NCI-H1105 treated with DMSO at 0.1 percent for 48 hours (cell line): Measurements from ENCODE around the gene STK24.

Source experiments
- DNase-seq: peaks from one replicate; lab custom pipeline; 2025; lab: John Stamatoyannopoulos, UW

STK24 gene

DNA sequence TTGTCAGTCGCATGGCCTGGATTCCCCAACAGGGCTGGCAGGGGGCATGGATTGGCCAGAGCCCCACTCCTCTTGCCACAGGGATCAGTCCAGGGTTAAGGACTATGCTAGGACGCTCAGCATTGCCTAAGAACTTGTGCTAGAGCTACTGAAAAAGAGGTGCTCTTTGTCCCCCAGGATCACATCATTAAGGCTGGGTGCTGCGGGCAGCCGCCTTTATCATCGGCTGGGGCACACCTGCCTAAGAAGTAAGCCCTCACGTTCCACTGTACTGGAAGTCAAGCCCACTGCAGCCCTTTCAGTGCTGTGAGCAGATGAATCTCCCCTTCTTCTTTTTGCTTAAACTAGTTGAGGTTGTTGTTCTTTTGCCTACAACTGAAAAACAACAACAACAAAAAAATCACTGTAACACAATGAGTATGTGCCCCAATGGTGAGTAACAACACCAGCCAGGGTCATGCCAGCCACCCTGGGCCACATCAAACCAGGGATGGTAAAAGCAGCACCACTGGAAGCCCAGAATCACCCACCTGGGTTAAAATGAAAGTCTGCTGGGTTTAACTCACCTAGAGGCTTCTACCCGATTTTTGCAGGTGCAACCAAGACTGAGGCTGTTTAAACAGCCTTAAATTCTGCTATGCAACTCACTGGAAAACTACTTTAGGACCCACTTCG, 20.6 kb downstream of the STK24 start:
- no peak for DNase-seq

DNA sequence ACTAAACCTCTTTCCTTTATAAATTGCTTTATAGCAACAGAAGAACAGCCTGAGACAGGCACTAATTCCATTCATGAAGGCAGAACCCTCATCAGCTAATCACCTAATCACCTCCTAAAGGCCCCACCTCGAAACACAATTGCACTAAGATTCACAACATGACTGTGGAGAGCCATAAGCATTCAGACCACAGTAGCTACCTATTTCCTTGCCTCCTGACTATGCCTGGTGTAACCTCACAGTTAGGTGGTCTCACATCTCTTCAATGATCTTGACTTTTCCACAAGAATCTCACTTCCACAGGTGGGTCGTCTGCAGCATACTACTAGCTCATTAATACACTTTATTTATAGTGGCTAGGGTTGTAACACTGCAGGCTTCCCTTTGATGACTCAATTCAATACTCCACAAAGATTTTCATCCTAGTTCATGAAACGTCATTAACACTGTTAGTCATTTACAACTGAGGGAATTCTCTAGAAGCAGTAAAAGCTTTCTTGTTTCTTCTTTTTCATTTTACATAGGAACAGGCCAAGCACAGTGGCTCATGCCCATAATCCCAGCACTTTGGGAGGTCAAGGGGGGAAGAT, 27.1 kb downstream of the STK24 start:
- no peak for DNase-seq

DNA sequence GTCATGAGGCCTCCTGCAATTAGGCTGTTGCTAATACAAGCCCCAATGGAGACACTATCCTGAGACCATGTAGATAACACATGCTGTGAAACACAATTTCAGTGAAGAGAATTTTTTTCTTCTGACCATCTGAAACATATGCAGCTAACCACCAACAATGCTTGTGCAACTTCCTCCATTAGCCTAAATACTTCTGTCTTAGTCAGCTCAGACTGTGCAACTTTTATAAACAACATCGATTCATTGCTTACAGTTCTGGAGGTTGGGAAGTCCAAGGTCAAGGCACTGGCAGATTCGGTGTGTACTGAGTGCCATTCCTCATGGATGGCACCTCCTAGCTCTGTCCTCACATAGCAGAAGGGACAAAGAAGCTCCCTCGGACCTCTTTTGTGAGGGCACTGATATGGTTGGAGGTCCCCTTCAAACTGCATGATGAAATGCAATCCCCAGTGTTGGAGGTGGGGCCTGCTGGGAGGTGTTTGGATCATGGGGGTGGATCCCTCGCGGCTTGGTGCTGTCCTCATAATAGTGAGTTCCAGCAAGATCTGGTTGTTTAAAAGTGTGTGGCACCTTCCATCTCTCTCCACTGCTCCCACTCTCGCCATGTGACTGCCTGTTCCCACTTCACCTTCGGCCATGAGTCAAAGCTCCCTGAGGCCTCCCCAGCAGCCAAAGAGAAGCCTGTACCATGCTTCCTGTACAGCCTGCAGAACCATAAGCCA, 27.7 kb downstream of the STK24 start:
- DNase-seq: no peak

DNA sequence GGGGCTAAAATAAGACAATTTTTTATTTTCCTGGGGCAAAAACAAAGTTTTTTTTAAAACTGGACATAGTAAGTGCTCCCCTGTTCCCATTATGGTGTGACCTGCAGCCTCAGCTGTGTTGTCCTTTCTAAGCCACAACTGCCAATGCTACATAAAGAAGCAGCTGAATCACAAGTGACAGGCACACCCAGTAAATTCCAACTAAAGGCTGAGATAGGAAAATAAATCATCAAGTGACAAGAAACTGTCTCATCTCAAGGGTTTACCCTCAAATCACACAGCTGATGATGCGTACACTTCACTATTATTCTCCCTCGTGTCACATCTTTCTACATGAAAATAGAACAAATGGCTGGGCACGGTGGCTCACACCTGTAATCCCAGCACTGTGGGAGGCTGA, 28.7 kb downstream of the STK24 start:
- no peak for DNase-seq

DNA sequence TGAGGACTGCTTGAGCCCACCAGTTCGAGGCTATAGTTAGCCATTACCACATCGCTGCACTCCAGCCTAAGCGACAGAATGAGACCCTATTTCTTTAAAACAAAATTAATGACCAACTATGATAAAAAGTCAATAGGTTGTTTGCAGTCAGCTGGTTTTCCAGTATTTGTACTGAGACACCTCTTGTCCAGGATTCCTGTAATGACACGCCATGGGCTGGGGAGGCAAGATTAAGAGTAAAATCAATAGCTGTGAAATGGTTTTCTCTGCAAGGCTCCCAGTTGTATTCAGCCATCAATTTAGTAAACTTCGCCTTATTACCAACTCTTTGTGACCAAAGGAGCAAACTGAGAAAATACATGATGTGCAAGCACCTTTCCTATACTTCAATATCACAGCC, 29.5 kb downstream of the STK24 start:
- no peak for DNase-seq

DNA sequence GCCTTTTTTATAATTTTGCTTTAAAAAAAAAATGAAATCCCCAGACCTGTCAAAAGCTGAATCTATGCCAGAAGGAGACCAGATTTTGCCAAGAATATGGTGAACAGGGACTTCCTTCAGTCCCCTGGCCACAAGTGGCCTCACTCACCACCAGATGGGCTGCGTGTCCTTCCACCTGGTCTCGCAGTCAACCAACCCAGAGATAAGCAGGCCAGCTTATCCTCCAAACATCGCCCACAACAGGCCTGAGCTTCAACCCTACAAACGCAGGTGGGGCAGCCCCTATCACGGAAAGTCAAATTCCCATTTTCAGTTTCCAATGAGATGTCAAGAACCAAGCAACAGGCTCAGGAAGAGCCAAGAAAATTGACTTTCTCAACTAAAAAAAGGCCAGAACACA, 30.5 kb downstream of the STK24 start:
- no peak for DNase-seq

DNA sequence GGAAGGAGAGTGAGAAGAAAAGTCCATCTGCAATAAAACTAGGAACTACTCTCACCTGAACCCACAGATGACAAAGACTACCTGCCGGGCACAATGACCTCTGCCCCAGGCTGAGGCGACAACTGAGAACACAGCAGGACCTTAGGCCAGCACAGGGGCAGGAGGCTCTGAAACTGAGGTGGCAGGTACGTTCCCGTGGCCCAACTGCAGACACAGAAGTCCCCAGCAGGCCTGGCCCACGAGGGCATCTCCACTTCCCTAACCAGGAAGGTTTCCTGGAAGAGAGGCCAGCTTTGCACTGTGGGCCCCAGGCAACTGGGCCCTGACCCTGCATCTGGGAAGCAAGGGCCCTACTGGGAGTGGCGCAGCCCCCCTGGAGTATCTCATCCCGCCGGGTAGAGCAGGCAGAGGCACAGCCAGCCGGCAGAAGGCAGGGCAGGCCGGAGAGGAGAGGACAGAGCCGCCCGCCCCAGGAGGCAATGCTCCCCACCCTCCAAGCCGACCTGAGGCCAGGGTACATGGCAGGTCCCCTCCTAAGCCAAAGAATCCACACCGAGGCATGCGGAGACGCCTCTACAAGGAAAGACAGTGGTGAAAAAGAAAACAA, 32.7 kb downstream of the STK24 start:
- DNase-seq: no peak

DNA sequence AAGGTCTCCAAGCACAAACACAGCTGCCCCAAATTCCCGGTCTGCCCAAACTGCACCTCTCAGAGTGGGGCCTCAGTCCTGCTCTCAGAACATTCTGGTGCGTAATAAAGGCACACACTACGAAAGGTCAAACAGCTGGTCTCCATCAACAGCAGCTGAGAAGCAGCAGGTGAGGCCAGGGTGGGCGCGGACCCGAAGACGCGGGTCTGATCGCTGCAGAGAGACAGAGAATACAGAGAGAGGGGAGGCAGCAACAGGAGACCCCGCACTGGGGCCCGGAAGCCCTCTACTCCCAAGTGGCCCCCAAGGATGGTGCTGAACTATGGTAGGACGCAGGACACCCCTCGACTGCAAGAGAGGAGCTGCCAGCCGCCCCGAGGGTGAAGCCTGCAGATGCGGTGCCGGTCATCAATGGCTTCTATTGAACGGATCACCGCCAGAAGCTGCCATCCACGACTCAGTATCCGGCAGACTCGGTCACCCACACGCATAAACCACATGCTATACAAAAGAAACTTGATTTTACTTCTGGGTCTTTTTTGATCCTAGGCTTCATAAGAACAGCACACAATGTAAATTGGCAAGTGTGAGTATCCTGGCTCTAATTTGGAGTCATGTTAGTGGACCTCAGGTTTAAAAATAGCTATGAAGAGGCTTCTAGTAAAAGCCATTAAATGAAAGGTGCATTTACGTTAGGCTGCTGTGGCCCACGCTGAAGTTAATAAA, 33.4 kb downstream of the STK24 start:
- DNase-seq: no peak

DNA sequence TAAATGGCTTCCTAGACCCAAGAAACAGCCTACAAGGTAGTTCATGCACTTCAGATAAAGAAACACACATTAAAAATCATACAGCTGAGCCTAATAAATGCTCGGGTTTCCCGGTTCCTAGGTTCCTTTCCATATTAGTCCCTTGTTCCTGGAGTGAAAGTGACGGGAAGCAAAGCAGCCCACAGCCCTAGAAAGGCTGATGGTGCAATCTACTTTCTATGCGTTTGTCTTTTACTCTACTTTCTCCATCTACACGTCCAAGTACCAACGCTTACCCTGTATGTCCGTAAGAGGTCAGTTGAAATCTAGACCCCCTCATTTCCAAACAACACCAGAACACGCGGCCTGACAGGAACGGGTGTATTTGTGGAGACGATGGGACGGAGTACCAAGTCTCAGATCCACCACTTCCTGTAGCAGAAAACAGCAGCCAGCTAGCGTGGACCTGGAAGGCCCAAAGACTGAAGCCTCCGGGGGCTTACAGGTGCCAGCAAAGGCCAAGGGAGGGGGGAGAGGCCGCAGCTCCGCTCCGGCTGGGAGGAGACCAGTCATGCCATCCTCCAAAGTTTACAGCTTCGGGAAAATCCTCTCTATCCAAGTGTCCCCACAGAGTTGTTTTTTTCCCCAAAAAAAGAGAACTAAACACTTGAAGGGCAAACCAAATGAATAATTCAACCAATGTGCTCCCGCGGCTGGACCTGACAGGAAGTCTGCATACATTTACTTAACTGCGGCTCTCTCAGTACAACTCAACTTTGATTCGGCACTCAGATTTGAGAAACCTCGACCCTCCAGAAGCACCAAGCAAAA, 34.1 kb downstream of the STK24 start:
- DNase-seq: no peak

DNA sequence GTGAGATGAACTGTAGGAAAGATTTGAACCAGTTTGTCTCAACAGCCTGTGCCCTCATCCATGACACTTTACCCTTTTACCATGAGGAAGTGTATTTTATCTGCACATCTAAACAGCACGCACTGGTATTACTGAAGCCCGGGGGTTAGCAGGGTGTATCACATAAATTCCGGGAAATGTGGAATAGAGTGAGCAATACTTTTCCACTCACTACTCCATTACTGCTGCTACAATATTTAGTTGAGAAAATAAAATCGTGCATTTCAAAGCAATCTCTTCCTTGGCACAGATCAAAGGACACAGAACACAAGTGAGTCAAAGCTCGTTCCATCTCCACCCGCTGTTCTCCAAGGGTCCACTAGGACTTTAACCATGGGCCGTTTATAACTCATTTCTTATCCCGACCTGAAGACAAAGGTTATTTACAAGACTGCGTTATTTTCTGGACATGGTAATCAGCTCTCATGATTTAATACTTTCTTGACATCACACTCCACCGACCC, 35.2 kb downstream of the STK24 start:
- DNase-seq: no peak

DNA sequence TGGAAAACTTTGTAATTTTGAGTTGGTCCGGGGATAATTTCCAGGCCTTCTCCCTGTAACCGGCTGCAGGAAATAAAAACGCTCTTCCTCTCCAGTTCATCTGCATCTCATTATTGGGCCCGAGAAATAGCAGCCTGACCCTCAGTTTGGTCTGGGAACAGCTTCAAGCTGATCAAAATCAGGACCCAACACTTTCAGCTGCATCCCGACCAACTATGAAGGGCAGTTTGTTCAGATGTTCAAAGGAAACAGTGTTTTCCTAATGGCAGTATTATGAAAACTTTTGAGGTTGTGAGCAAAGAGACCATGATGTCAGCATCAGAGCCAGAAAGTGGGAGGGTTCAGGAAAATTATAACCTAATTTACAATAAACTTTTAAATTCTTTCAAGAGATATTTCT, 35.7 kb downstream of the STK24 start:
- DNase-seq: no peak

DNA sequence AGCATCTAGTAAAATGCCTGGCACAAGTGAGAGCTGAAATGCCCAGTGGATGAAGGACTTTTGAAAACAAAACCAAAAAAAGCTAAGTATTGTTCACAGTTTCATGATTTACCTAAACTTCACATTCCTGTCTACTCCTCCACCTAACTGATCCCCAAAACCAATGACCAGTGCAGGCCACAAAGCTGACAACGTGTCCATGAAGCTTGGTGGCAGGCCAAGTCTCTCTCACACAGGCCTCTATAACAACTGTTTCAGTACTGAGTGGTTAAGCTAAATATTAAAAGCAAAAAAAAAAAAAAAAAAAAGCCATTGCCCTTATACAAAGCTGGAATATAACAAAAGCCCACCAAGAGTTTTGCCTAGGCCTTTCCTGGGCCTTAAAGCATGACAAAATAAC, 36.4 kb downstream of the STK24 start:
- no peak for DNase-seq

DNA sequence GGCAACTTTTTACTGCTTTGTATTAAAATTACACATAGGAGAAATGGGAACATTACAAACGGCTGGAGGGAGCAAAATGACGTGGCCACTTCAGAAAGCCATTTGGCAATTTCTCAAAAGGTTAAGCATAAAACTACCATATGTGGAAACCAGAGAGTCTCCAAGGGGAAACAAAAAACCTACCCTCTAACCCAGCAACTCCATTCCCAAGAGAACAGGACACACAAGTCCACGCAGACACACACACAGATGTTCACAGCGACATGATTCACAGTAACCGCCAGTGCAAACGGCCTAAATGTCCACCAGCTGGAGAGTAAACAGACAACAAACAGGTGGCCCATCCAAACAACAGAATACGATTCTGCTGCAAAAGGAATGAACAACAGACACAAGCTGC, 37.2 kb downstream of the STK24 start:
- DNase-seq: no peak

DNA sequence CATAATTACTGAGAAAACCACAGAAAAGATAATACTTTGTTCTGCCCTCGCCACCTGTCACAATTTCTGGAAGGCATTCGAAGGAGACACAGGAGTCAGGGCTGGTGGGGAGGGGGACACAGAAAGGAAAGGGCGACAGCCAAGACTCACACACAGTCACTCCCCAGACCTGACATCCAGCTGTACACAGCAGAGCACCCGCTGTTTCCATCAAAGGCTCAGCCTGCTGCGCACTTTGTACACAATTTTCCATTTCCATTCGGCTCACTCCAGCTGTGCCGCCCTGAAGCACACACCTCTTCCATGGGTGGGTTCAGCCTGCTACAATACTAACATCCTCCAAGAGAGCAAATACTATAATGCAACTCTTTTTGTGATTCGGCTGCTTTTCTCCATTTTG, 38.0 kb downstream of the STK24 start:
- DNase-seq: no peak

DNA sequence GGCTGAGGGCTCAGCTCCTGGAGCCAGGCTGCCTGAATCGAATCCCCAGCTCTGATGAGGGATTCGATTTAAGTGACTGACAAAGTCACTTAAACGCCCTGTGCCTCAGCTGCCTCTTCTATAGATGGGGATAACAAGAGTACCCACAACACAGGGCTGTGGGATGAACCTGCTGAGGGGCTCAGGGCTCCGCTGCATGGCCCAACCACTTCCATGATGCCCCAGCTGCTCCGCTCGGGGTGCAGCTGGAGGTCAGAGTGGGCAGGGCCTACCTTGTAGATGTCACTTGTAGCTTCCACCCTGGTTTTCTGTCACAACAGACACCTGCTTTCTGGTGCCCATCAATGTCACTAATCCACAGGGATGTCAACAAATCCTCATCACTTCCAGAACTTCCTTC, 39.2 kb downstream of the STK24 start:
- no peak for DNase-seq

DNA sequence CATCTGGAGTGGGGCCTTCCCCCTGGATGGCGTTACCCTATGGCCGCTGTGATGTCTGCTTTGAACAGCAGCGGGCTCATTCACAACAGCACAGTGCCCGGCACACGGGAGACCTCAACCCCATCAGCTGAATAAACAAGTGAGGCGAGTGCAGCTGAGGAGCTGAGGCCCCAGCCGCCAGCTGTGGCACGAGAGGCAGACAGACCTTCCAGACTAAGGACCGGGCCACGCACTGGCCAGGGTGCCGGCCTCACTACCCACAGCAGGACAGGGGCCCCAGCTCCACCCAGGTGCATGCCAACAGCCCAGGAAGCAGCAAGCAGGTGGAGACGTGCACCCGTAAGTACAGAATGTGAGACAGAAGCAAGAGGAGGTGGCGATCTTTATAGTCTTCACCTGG, 39.6 kb downstream of the STK24 start:
- DNase-seq: no peak

DNA sequence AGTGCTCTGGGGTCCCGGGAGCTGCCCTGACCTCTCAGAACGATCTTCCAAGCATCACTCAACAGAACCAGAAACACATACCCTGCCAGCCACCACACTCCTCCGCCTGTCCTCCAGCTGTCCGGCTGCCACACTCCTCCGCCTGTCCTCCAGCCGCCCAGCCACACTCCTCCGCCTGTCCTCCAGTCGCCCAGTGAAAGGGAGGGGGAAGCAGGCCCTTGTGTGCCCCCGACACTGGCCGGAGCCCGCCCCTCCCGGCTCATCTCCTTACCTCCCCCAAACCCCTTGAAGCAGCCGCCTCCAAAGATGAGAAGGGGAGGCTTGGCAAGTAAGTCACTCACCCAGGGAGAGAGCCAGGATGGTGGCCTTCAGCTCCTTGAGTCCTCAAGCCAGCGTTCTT, 40.2 kb downstream of the STK24 start:
- DNase-seq: no peak

DNA sequence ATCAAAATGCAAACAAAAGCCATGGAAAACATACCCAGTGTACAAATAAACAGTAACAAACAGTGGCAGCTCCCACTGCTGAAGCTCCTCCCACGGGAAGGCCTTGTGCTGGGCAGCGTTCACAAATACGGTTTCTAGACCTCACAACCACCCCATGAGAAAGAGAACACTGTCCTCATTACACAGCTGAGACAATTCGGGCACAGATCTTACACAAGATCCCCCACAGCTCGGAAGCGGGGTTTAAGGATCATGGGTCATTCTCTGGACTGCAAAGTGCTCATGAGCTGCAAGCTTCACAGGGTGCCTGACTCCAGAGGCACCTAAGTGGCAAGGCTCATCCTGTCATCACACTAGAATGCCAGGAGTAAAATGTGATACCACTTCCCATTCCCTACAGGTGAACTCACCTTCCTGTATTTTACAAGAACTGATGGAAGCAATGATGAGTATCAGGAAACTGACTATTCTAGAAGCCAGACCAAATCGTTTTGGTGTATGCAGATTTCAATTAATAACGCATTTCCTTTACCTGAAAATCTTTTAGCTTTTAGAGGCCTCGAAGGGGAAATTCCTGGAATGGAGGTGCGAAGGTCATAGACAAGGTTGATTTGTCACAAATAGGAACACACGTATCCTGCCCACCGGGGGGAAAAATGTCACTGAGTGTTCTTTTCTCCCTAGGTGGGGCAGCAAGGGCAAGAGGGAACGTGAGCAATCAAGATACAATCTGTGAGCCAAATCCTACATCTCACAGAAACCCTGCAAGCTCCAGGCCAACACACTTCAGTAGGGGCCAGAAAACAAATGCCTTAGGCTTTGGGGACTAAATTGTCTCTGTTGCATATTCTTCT, 41.2 kb downstream of the STK24 start:
- no peak for DNase-seq

DNA sequence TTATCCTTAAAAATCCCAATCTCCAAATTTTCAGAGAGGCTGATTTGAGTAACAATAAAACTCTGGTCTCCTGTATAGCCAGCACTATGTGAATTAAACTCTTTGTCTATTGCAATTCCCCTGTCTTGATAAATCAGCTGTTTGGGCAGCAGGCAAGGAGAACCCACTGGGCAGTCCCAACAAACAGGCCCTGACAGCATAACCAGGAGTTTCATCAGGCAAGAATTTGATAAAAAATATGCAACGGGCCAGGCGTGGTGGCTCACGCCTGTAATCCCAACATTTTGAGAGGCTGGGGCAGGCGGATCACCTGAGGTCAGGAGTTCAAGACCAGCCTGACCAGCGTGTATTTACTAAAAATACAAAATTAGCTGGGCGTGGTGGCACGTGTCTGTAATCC, 42.1 kb downstream of the STK24 start:
- no peak for DNase-seq

DNA sequence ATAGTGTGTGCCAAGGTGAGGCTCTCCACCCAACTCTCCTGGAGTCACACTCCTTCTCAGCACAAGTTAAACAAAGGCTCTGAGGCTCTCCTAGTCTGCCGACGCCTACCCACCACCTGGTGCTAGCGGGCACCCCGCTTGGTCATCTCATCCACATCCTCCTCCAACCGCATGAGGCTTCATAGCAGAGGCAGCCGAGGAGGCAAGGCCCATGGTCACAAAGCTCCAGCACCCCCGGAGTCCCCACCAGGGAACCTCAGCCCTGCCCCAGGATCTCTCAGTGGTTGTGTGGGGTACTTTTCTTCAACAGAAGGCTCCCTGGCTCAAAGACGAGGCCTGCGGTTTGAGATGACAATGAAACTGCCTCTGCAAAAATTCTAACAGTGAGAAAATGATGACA, 43.0 kb downstream of the STK24 start:
- DNase-seq: no peak

DNA sequence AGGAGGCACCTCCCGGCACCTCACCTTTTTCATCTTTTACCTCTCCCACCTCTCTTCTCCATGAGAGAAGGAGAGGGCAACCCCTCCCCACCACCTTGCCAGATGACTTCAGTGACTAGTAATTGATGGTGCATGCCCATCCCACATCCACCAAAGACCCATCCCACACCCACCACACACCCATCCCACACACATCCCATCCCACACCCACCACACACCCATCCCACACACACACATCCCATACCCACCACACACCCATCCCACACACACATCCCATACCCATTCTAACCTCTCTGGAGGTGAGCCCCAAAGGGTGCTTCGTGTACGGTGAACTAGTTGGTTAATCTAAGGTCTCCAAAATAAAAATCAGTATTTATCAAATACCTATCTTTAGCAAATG, 44.7 kb downstream of the STK24 start:
- no peak for DNase-seq
